Thyroid gland (tissue), 4 donors: ENCODE results near the gene ARHGAP15. TPM values are rescaled to one million over a fixed set of nuclear protein-coding genes. Genes with fewer than 3 reads are reported as not detected.

Experiments
- DNase-seq, 2 donors: peaks; one replicate each; pipeline ENCODE4 v3.0.0-alpha.2; 2019
- H3K27ac ChIP-seq, 3 donors: fragments of 200-600 bp; sonication (generic); 1 replicate in 2 of 3; 2 replicates in 1 of 3; pipeline ENCODE4 v1.5.1; 2016 to 2019; ENCODE audit warnings: mild to moderate bottlenecking in 1 of 3, moderate library complexity in 1 of 3
- H3K27me3 ChIP-seq: fragments of 200-600 bp; sonication (generic); one replicate; pipeline ENCODE4 v1.5.1; 2019
- H3K36me3 ChIP-seq, 2 donors: fragments of 200-600 bp; sonication (generic); one replicate each; pipeline ENCODE4 v1.5.1; 2016 to 2019
- H3K4me1 ChIP-seq, 2 donors: fragments of 200-600 bp; sonication (generic); one replicate each; pipeline ENCODE4 v1.5.1; 2017 to 2019
- H3K4me3 ChIP-seq, 3 donors: fragments of 200-600 bp; sonication (generic); replicated peaks in 1 of 3; 1 replicate in 2 of 3; 2 replicates in 1 of 3; pipeline ENCODE4 v1.5.1; 2016; ENCODE audit warnings: mild to moderate bottlenecking in 1 of 3
- H3K9me3 ChIP-seq: fragments of 200-600 bp; sonication (generic); one replicate; pipeline ENCODE4 v1.5.1; 2017
- CTCF ChIP-seq, 6 experiments: fragments of 200-600 bp in 3 of 6; fragments of 450-650 bp in 3 of 6; sonication (generic) in 3 of 6; IDR thresholded peaks; one replicate each; pipeline ENCODE4 v1.5.1; 2016 to 2019; ENCODE audit warnings: antibody characterized with exemption in 6 of 6, mild to moderate bottlenecking in 2 of 6, inconsistent platforms in 1 of 6, moderate library complexity in 1 of 6
- POLR2A ChIP-seq, 2 donors: fragments of 450-650 bp; IDR thresholded peaks; one replicate each; pipeline ENCODE4 v1.6.1; 2017; ENCODE audit warnings: antibody characterized with exemption in 2 of 2, mild to moderate bottlenecking in 2 of 2, moderate library complexity in 1 of 2
- WGBS, 2 donors: methylation state at CpG; one replicate each; pipeline ENCODE4 v1.1.5; 2017; 5-methylcytosine and 5-hydroxymethylcytosine counted together
- intact Hi-C: fragments of 100-400 bp; cut with DNase I; formaldehyde crosslinking; loops from one replicate; pipeline ENCODE4 v1.15.1; 2023
- total RNA-seq, 4 donors: library from RNA; depleted of rRNA; stranded (reverse); fragments of >200 nt; gene quantifications; one replicate each; pipeline ENCODE4 v1.2.3, GENCODE V29; 2016

ARHGAP15 gene
- total RNA-seq, 4 donors from 2014 or later, result 9.8 to 24.4 (median 11.9) TPM

DNA sequence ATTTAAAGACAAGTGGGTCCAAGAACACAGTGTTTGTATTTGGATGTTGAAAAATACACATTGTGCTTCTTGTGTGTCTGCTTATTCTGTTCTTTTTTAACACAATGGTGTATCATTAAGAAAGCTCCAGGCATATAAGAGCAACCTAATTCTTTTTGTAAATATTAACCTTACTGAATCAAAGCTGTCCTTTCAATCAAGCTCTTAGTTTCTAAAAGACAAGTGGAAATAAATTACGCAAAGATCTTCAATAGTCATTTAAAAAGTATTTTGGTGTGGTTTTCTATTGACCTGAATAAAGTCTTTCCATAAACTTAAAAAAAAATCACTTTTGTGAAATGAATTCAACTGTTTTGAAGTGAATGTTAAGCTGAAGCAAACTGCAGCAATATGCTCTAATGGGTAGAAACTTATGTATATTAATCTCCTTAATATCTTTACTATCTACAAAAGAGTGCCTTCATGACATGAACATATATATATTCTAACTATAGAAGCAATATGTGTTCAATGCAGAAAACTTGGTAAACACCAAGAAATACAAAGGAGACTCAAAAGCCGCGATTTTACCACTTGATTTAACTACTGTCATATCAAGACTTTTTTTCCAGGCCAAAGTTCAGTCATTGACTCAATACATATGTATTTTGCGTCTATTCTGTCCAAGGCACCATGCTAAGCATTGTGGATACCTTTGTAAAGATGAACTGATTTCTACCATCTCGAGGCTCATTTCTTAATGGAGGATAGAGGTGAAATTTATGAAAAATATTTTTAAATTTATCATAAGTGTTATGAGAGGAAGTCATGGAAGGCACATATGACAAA is 97.7 kb downstream of the ARHGAP15 start:
- no peaks in the 10 kb centered on the region for H3K4me1 ChIP-seq
- no peak overlapping the region for H3K4me3 ChIP-seq
- no peak overlapping the region for H3K27ac ChIP-seq
- 92 to 96% methylated on average over 5 of the region's 5 CpGs for WGBS, 2 donors
- intact Hi-C loops, result no loop called here
- H3K9me3 ChIP-seq, result no peaks in the 10 kb centered on the region
- no peak for TF ChIP-seq POLR2A (IDR thresholded peaks at IDR 0.05)
- DNase-seq, result no peak
- H3K36me3 ChIP-seq, result no peaks in the 10 kb centered on the region
- H3K27me3 ChIP-seq, result no peaks in the 10 kb centered on the region

DNA sequence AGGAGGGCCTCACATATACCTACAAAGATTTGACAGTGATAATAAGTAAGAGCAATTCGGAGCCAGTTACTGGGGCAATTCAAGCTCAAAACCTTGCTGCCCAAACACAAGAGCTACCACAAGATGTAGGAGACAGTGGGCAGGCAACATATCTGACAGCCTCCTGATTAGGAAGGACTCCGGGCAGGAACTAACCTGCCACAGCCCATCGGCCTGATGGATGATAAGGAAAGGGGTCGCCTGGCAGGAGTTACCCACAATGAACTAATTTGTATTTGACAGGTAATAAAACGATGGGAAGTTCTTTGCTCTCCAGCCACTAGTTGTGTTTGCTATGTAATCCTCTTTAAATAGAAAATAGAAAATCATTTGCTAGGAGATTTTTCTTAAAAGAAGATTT is 100.2 kb downstream of the ARHGAP15 start:
- 78 to 80% methylated on average over 5 of the region's 5 CpGs for WGBS, 2 donors
- no peak overlapping the region for H3K4me3 ChIP-seq
- no peaks in the 10 kb centered on the region for H3K27me3 ChIP-seq
- no peak for TF ChIP-seq POLR2A (IDR thresholded peaks at IDR 0.05)
- no peak for DNase-seq
- no peaks in the 10 kb centered on the region for H3K36me3 ChIP-seq
- intact Hi-C loops, result no loop called here
- H3K27ac ChIP-seq, result no peak overlapping the region
- H3K4me1 ChIP-seq, result no peaks in the 10 kb centered on the region
- H3K9me3 ChIP-seq, result no peaks in the 10 kb centered on the region

GRCh38 chr2:143229952-143230351 is 100.7 kb downstream of the ARHGAP15 start:
- intact Hi-C loops, result no loop called here
- TF ChIP-seq POLR2A (IDR thresholded peaks at IDR 0.05), result no peak
- TF ChIP-seq CTCF (IDR thresholded peaks at IDR 0.05), result no peak
- WGBS, 2 donors, result 39 to 53% methylated on average over 2 of the region's 2 CpGs

DNA sequence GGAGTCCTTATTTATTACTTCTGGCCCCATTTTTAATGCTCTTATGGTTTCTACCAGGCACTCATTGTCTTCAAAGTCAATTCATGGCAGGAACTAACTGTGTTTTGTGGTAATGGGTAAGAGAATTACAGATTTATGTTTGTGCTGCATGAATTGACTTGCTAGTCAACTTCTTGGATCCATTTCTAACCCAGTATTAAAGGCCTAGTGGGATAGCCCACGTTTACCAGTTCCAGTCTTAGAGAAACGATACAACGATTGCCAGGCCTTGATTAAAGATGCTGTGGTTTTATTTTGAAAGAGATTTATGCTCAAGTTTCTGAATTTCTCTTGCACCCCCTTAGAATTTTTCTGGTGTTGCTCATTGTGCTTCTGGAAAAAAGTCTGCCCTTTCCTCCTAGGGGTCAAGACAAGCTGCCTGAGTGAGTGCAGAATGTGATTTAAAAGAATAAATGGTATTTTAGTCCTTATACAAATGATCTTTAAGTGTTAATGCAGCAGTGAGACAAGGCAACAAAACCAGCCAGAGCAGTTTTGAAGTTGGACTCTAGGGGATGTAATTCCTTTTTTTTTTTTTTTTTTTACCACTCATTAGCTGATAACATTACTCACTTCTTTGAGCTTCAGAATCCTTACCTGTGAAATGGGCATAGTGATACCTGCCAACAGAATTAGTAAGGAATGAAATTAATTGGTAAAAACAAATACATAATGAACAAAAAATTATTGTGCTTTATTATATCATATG is 101.5 kb downstream of the ARHGAP15 start:
- 61 to 71% methylated on average over 3 of the region's 3 CpGs for WGBS, 2 donors
- Histone ChIP-seq H3K36me3 (no peaks in the 10 kb centered on the region), H3K9me3 (no peaks in the 10 kb centered on the region), H3K4me1 (no peaks in the 10 kb centered on the region), H3K27me3 (no peaks in the 10 kb centered on the region), H3K27ac (no peak overlapping the region), H3K4me3 (no peak overlapping the region)
- intact Hi-C loops, result no loop called here
- TF ChIP-seq CTCF (IDR thresholded peaks at IDR 0.05) (no peak), POLR2A (IDR thresholded peaks at IDR 0.05) (no peak)
- no peak for DNase-seq

More at GRCh38 chr2:143229952-143230351, 100.7 kb downstream of the ARHGAP15 start:
- no peak overlapping the region for H3K27ac ChIP-seq
- H3K27me3 ChIP-seq, result no peaks in the 10 kb centered on the region
- no peaks in the 10 kb centered on the region for H3K4me1 ChIP-seq
- H3K4me3 ChIP-seq, result no peak overlapping the region
- DNase-seq, result no peak
- H3K9me3 ChIP-seq, result no peaks in the 10 kb centered on the region
- H3K36me3 ChIP-seq, result no peaks in the 10 kb centered on the region

GRCh38 chr2:143231254-143231645 is 102.0 kb downstream of the ARHGAP15 start:
- H3K9me3 ChIP-seq, result no peaks in the 10 kb centered on the region
- 28 to 36% methylated on average over 1 of the region's 1 CpG for WGBS, 2 donors
- H3K27me3 ChIP-seq, result no peaks in the 10 kb centered on the region
- no peaks in the 10 kb centered on the region for H3K36me3 ChIP-seq
- no peak overlapping the region for H3K4me3 ChIP-seq
- no peak overlapping the region for H3K27ac ChIP-seq
- intact Hi-C loops, result no loop called here
- no peaks in the 10 kb centered on the region for H3K4me1 ChIP-seq
- no peak for DNase-seq
- TF ChIP-seq POLR2A (IDR thresholded peaks at IDR 0.05), result no peak
- TF ChIP-seq CTCF (IDR thresholded peaks at IDR 0.05), result no peak
